Prostate gland (tissue), 2 donors: ENCODE measurements around the gene SDC1. TPM values are rescaled to one million over a fixed set of nuclear protein-coding genes. Genes with fewer than 3 reads are reported as not detected.

ENCODE experiments used
- DNase-seq: peaks from one replicate; pipeline ENCODE4 v3.0.0-alpha.2; 2019; ENCODE audit warnings: low spot score
- H3K27ac ChIP-seq, 2 donors: fragments of 200-600 bp; sonication (generic); 2 replicates each; pipeline ENCODE4 v1.5.1; 2017 to 2019
- H3K27me3 ChIP-seq: fragments of 200-600 bp; sonication (generic); replicated peaks from 2 replicates; pipeline ENCODE4 v1.5.1; 2019; ENCODE audit not compliant: insufficient read depth
- H3K36me3 ChIP-seq, 2 donors: fragments of 200-600 bp; sonication (generic); 1 replicate in 1 of 2; 2 replicates in 1 of 2; pipeline versions ENCODE4 v1.5.1 to v1.8.1; 2017 to 2019
- H3K4me1 ChIP-seq: fragments of 200-600 bp; sonication (generic); replicated peaks from 2 replicates; pipeline ENCODE4 v1.5.1; 2019
- H3K4me3 ChIP-seq, 2 donors: fragments of 200-600 bp; sonication (generic); 2 replicates each; pipeline ENCODE4 v1.5.1; 2017 to 2019
- H3K9me3 ChIP-seq: fragments of 200-600 bp; sonication (generic); 2 replicates; pipeline ENCODE4 v1.5.1; 2017
- CTCF ChIP-seq, 4 experiments: fragments of 200-600 bp in 2 of 4; fragments of 450-650 bp in 2 of 4; sonication (generic) in 2 of 4; IDR thresholded peaks; 1 replicate in 3 of 4; 2 replicates in 1 of 4; pipeline ENCODE4 v1.5.1; 2016 to 2019; ENCODE audit warnings: antibody characterized with exemption in 4 of 4, mild to moderate bottlenecking in 2 of 4, moderate library complexity in 2 of 4
- POLR2A ChIP-seq: fragments of 450-650 bp; IDR thresholded peaks from one replicate; pipeline ENCODE4 v1.6.1; 2016; ENCODE audit warnings: antibody characterized with exemption, mild to moderate bottlenecking
- POLR2AphosphoS5 ChIP-seq: sonication (generic); formaldehyde crosslinking; IDR thresholded peaks from one replicate; pipeline ENCODE4 v1.6.1; 2017; ENCODE audit warnings: antibody characterized with exemption
- WGBS: methylation state at CpG from one replicate; pipeline ENCODE4 v1.1.5; 2018; 5-methylcytosine and 5-hydroxymethylcytosine counted together
- intact Hi-C: fragments of 100-400 bp; cut with DNase I; formaldehyde crosslinking; loops from one replicate; pipeline ENCODE4 v1.14.2; 2022
- total RNA-seq, 2 donors: library from RNA; depleted of rRNA; stranded (reverse); fragments of >200 nt; gene quantifications; one replicate each; pipeline ENCODE4 v1.1.0, GENCODE V29; 2016

Gene SDC1
- total RNA-seq, 2 donors from 2014 or later, result 103 to 167 TPM

- Histone ChIP-seq H3K9me3 (no peaks in the 10 kb centered on the region), H3K4me1 (peaks cover 5% of the 10 kb centered on the region), H3K4me3 (no peak overlapping the region), H3K27me3 (no peaks in the 10 kb centered on the region), H3K27ac (no peak overlapping the region), H3K36me3 (no peaks in the 10 kb centered on the region)
- TF ChIP-seq POLR2AphosphoS5, result no peak
- no peak for TF ChIP-seq CTCF (IDR thresholded peaks at IDR 0.05)
- TF ChIP-seq POLR2A, result no peak
- DNase-seq, result no peak
- 69% methylated on average over 20 of the region's 26 CpGs for WGBS
- intact Hi-C loops, result no loop called here
Measured at GRCh38 chr2:20168727-20169696, 55.9 kb downstream of the SDC1 start.

GRCh38 chr2:20168048-20168726 is 56.7 kb downstream of the SDC1 start:
- no peaks in the 10 kb centered on the region for H3K9me3 ChIP-seq
- peaks cover 5% of the 10 kb centered on the region for H3K4me1 ChIP-seq
- H3K27ac ChIP-seq, result no peak overlapping the region
- peak; percentile 62 for DNase-seq
- 50% methylated on average over 17 of the region's 17 CpGs for WGBS
- H3K4me3 ChIP-seq, result no peak overlapping the region
- no peaks in the 10 kb centered on the region for H3K27me3 ChIP-seq
- no peak for TF ChIP-seq CTCF (IDR thresholded peaks at IDR 0.05)
- TF ChIP-seq POLR2A, result no peak
- peak; percentile 54 for TF ChIP-seq POLR2AphosphoS5
- intact Hi-C loops, result no loop called here
- no peaks in the 10 kb centered on the region for H3K36me3 ChIP-seq

- intact Hi-C loops, result no loop called here
- Histone ChIP-seq H3K4me1 (peaks cover 5% of the 10 kb centered on the region), H3K9me3 (no peaks in the 10 kb centered on the region), H3K27me3 (no peaks in the 10 kb centered on the region), H3K27ac (no peak overlapping the region), H3K36me3 (no peaks in the 10 kb centered on the region), H3K4me3 (no peak overlapping the region)
- DNase-seq, result no peak
- TF ChIP-seq POLR2A (no peak), POLR2AphosphoS5 (no peak), CTCF (IDR thresholded peaks at IDR 0.05) (no peak)
- 74% methylated on average over 4 of the region's 4 CpGs for WGBS
Measured at GRCh38 chr2:20167356-20167755, 57.6 kb downstream of the SDC1 start.

- TF ChIP-seq POLR2AphosphoS5, result no peak
- TF ChIP-seq POLR2A, result no peak
- H3K4me1 ChIP-seq, result peaks cover 5% of the 10 kb centered on the region
- no peak overlapping the region for H3K4me3 ChIP-seq
- H3K27me3 ChIP-seq, result no peaks in the 10 kb centered on the region
- DNase-seq, result no peak
- H3K36me3 ChIP-seq, result no peaks in the 10 kb centered on the region
- intact Hi-C loops, result no loop called here
- 85% methylated on average over 9 of the region's 9 CpGs for WGBS
- H3K27ac ChIP-seq, result no peak overlapping the region
- no peaks in the 10 kb centered on the region for H3K9me3 ChIP-seq
Measured at GRCh38 chr2:20165677-20166509, 59.0 kb downstream of the SDC1 start.
